Retinal pigment epithelial cell (primary cell): ENCODE data around the gene GRK4.
"Not testable (repeated sequence)": the region's sequence is repeated elsewhere in the genome, so short reads cannot be mapped to it uniquely, and the experiment has no call there.

Experiments
- DNase-seq: peaks from one replicate; pipeline ENCODE4 v3.0.0-alpha.2; 2010; ENCODE audit warnings: low read depth
- H3K4me3 ChIP-seq: 2 replicates; pipeline ENCODE4 v1.5.1; 2011; ENCODE audit warnings: mild to moderate bottlenecking, low read length, control low read depth, moderate library complexity
- CTCF ChIP-seq: conservative IDR thresholded peaks from 2 replicates; pipeline ENCODE4 v1.5.1; 2011; ENCODE audit warnings: low read depth, low read length, control low read depth, inconsistent platforms

GRK4 gene

DNA sequence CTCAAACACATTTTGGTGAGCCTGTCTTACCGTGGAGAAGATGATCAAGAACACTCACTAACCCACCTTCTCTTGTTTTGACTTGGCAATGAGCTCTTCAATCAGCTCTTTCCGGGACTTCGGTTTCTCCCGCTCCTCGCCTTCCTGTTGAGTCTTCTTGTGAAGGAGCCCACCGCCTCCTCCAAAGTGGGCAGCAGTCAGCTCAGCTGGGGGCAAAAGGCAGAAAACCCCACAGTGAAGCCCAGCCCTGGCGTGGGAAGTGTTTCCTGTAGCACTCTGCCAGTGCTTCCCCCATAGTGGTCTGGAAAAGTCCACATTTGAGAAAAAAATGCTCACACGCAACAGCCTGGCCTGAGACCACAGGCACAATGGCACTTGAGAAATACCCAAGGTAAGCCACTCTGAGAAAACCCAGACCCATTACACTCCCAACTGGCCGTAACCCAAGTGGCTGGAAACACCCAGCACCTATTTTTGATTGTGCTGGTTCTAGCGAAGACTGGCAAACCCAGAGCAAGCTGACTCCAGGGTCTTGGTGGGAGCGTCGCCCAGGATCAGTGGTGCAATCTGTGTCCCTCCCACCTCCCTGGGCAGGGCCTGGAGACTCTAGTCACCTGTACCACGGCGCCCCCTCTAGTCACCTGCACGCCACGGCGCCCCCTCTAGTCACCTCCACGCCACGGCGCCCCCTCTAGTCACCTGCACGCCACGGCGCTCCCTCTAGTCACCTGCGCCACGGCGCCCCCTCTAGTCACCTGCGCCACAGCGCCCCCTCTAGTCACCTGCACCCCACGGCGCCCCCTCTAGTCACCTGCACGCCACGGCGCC is 8.8 kb upstream of the GRK4 start:
- TF ChIP-seq CTCF: no peak
- no peak for DNase-seq
- H3K4me3 ChIP-seq: no peak overlapping the region

GRCh38 chr4:2955186-2956044 is 8.0 kb upstream of the GRK4 start:
- not testable (repeated sequence) for H3K4me3 ChIP-seq, DNase-seq

- H3K4me3 ChIP-seq: no peak overlapping the region
Measured at GRCh38 chr4:2958446-2958845, 4.9 kb upstream of the GRK4 start.

GRCh38 chr4:2960450-2960849 is 2.9 kb upstream of the GRK4 start:
- not testable (repeated sequence) for DNase-seq, H3K4me3 ChIP-seq

More at GRCh38 chr4:2958446-2958845, 4.9 kb upstream of the GRK4 start:
- DNase-seq: no peak
- TF ChIP-seq CTCF: no peak

- H3K4me3 ChIP-seq: peak overlapping the region; percentile 86
- DNase-seq: no peak
- no peak for TF ChIP-seq CTCF
Measured at GRCh38 chr4:2961421-2961810, 2.0 kb upstream of the GRK4 start.

GRCh38 chr4:2961811-2962441 is 1.4 kb upstream of the GRK4 start:
- DNase-seq: no peak
- TF ChIP-seq CTCF: no peak
- peak overlapping the region; percentile 86 for H3K4me3 ChIP-seq

DNA sequence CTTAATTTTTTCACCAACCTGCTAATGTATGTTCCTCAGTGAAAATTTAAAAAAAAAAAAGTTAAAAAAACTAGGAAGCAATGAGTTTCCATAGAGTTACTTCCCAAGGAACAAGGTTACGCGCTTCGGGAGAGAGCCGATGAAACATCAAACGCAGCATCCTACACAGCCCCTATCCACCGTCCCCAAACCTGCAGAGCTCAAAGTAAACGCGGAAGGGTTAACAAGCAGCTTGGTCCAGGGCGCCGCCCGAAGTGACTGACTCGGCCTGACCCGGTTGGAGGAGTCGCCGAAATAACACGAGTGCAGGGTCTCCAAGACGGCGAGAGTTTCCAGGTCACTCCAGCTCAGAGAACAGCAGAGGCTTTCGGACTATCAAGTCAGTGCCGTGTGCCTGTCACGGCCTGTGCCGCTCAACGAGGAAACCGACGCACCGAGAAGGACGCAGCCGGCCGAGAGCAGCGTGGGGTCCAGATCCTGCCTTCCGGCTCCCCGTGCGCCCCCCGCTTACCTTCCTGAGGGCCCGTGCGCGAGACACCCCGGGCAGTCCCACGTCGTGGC is 677 bp upstream of the GRK4 start:
- H3K4me3 ChIP-seq: peak overlapping the region; percentile 86
- DNase-seq: peak; percentile 16
- no peak for TF ChIP-seq CTCF
